Measurements from ENCODE around the gene ADM5. TPM values are rescaled to one million over a fixed set of nuclear protein-coding genes. Genes with fewer than 3 reads are reported as not detected.

ADM5 gene
- total RNA-seq, 1 donor from 2014 or later, result 11.8 TPM

- Mint-ChIP-seq H3K27ac (ENCODE audit: unreplicated experiment) (peak overlapping the region; percentile 35), H3K27me3 (ENCODE audit: low read depth) (peaks cover 6% of the 10 kb centered on the region), H3K9me3 (no peaks in the 10 kb centered on the region), H3K36me3 (ENCODE audit: low read depth) (peaks cover 10% of the 10 kb centered on the region), H3K4me3 (peak overlapping the region; percentile 99), H3K4me1 (peaks cover 34% of the 10 kb centered on the region)
- TF ChIP-seq CTCF (conservative IDR thresholded peaks at IDR 0.05), result peak; percentile 99
- peak; percentile 100 for DNase-seq (ENCODE audit: low read depth, low spot score)
Measured at GRCh38 chr19:49680421-49681351, 8.7 kb upstream of the ADM5 start.

DNA sequence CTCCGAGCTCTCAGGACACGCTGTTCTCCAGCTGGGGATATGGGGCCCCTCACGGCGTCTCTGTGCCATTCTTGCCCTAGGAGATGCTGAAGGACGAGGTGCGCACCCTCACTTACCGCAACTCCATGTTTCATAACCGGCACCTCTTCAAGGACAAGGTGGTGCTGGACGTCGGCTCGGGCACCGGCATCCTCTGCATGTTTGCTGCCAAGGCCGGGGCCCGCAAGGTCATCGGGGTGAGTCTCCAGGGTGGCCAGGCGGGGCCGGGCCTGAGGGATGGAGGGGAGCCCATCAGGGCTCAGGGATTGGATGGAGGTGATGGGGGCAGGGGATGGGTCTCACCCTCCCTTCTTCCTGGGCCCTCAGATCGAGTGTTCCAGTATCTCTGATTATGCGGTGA is 7.6 kb upstream of the ADM5 start:
- H3K36me3 Mint-ChIP-seq (ENCODE audit: low read depth), result peaks cover 11% of the 10 kb centered on the region
- DNase-seq (ENCODE audit: low read depth, low spot score), result no peak
- no peak for TF ChIP-seq CTCF (conservative IDR thresholded peaks at IDR 0.05)
- no peak overlapping the region for H3K27ac Mint-ChIP-seq (ENCODE audit: unreplicated experiment)
- peaks cover 26% of the 10 kb centered on the region for H3K4me1 Mint-ChIP-seq
- peak overlapping the region; percentile 59 for H3K4me3 Mint-ChIP-seq
- peaks cover 6% of the 10 kb centered on the region for H3K27me3 Mint-ChIP-seq (ENCODE audit: low read depth)
- no peaks in the 10 kb centered on the region for H3K9me3 Mint-ChIP-seq

DNA sequence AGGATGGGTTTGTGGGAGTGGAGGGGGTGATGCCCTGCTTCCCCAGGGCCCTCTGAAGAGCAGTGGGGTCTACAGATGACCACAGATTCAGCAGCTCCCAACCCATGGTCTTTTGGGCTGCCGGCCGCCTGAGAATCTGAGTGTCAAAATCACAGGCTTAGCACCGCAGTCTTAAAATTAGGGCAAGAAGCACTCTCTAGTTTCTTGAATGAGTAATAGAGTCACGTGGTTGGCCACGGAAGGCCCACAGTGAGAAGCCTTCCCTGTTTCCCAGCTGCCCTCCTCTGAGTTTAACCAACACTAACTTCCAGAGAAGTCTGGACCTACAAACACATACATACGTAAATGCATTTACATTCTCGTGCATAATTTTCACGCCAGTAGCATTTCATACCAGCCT is 7.1 kb upstream of the ADM5 start:
- TF ChIP-seq CTCF (conservative IDR thresholded peaks at IDR 0.05), result no peak
- peaks cover 2% of the 10 kb centered on the region for H3K27me3 Mint-ChIP-seq (ENCODE audit: low read depth)
- peaks cover 30% of the 10 kb centered on the region for H3K4me1 Mint-ChIP-seq
- H3K4me3 Mint-ChIP-seq, result peak overlapping the region; percentile 59
- peaks cover 11% of the 10 kb centered on the region for H3K36me3 Mint-ChIP-seq (ENCODE audit: low read depth)
- no peak for DNase-seq (ENCODE audit: low read depth, low spot score)
- no peak overlapping the region for H3K27ac Mint-ChIP-seq (ENCODE audit: unreplicated experiment)
- H3K9me3 Mint-ChIP-seq, result no peaks in the 10 kb centered on the region

- Mint-ChIP-seq H3K9me3 (no peaks in the 10 kb centered on the region), H3K27me3 (ENCODE audit: low read depth) (peaks cover 5% of the 10 kb centered on the region), H3K4me1 (peaks cover 27% of the 10 kb centered on the region), H3K27ac (ENCODE audit: unreplicated experiment) (no peak overlapping the region), H3K4me3 (peak overlapping the region; percentile 23), H3K36me3 (ENCODE audit: low read depth) (peaks cover 15% of the 10 kb centered on the region)
- DNase-seq (ENCODE audit: low read depth, low spot score), result no peak
- TF ChIP-seq CTCF (conservative IDR thresholded peaks at IDR 0.05), result no peak
Measured at GRCh38 chr19:49683814-49684250, 5.6 kb upstream of the ADM5 start.

- H3K4me3 Mint-ChIP-seq, result peak overlapping the region; percentile 23
- no peaks in the 10 kb centered on the region for H3K9me3 Mint-ChIP-seq
- peaks cover 15% of the 10 kb centered on the region for H3K36me3 Mint-ChIP-seq (ENCODE audit: low read depth)
- peaks cover 5% of the 10 kb centered on the region for H3K27me3 Mint-ChIP-seq (ENCODE audit: low read depth)
- peak; percentile 31 for TF ChIP-seq CTCF (conservative IDR thresholded peaks at IDR 0.05)
- no peak for DNase-seq (ENCODE audit: low read depth, low spot score)
- H3K27ac Mint-ChIP-seq (ENCODE audit: unreplicated experiment), result no peak overlapping the region
- H3K4me1 Mint-ChIP-seq, result peaks cover 27% of the 10 kb centered on the region
Measured at GRCh38 chr19:49684251-49684982, 5.0 kb upstream of the ADM5 start.
